ENCODE measurements around the gene BBS4.
"Not testable (repeated sequence)": the region's sequence is repeated elsewhere in the genome, so short reads cannot be mapped to it uniquely, and the experiment has no call there.

BBS4 gene

GRCh38 chr15:72706266-72706665 is 20.3 kb downstream of the BBS4 start:
- DNase-seq, result no peak

GRCh38 chr15:72708551-72709303 is 22.7 kb downstream of the BBS4 start:
- not testable (repeated sequence) for DNase-seq

GRCh38 chr15:72722071-72722696 is 36.2 kb downstream of the BBS4 start:
- DNase-seq, result peak; percentile 73

- no peak for DNase-seq
These were observed 38.0 kb downstream of the BBS4 start for GRCh38 chr15:72724028-72724427.

GRCh38 chr15:72725446-72725845 is 39.4 kb downstream of the BBS4 start:
- no peak for DNase-seq

- DNase-seq, result not testable (repeated sequence)
These were observed 39.8 kb downstream of the BBS4 start for GRCh38 chr15:72725851-72726250.

GRCh38 chr15:72727154-72727553 is 41.1 kb downstream of the BBS4 start:
- DNase-seq, result no peak

- DNase-seq, result not testable (repeated sequence)
These were observed 42.2 kb downstream of the BBS4 start for GRCh38 chr15:72728249-72728648.

- no peak for DNase-seq
These were observed 42.8 kb downstream of the BBS4 start for GRCh38 chr15:72728821-72729220.

- DNase-seq, result no peak
These were observed 46.1 kb downstream of the BBS4 start for GRCh38 chr15:72732086-72732485.

- DNase-seq, result no peak
These were observed 46.5 kb downstream of the BBS4 start for GRCh38 chr15:72732516-72732915.

GRCh38 chr15:72733941-72734738 is 48.1 kb downstream of the BBS4 start:
- no peak for DNase-seq

GRCh38 chr15:72735111-72735510 is 49.1 kb downstream of the BBS4 start:
- no peak for DNase-seq

GRCh38 chr15:72737061-72737460 is 51.1 kb downstream of the BBS4 start:
- no peak for DNase-seq

GRCh38 chr15:72737723-72738122 is 51.7 kb downstream of the BBS4 start:
- DNase-seq, result no peak

GRCh38 chr15:72740219-72740618 is 54.2 kb downstream of the BBS4 start:
- DNase-seq, result peak; percentile 68

GRCh38 chr15:72749700-72750099 is 63.7 kb downstream of the BBS4 start:
- no peak for DNase-seq

- DNase-seq, result no peak
These were observed 65.9 kb downstream of the BBS4 start for GRCh38 chr15:72751751-72752455.

- no peak for DNase-seq
These were observed 68.1 kb downstream of the BBS4 start for GRCh38 chr15:72754096-72754495.

- no peak for DNase-seq
These were observed 72.2 kb downstream of the BBS4 start for GRCh38 chr15:72758182-72758581.

GRCh38 chr15:72760590-72761260 is 74.7 kb downstream of the BBS4 start:
- DNase-seq, result no peak

GRCh38 chr15:72764656-72765055 is 78.6 kb downstream of the BBS4 start:
- DNase-seq, result no peak

GRCh38 chr15:72766025-72766424 is 80.0 kb downstream of the BBS4 start:
- DNase-seq, result no peak
